Brain microvascular endothelial cell (primary cell): ENCODE data around the gene MYO18B.

Source experiments
- DNase-seq: peaks from one replicate; pipeline ENCODE4 v3.0.0-alpha.2; 2020
- H3K27ac ChIP-seq: fragments of 250-450 bp; sonication (Bioruptor Pico); 2 replicates; pipeline ENCODE4 v1.5.1; 2020; ENCODE audit warnings: mild to moderate bottlenecking, moderate library complexity
- H3K27me3 ChIP-seq: fragments of 250-450 bp; sonication (Bioruptor Pico); replicated peaks from 2 replicates; pipeline ENCODE4 v1.5.1; 2020; ENCODE audit warnings: mild to moderate bottlenecking
- H3K36me3 ChIP-seq: fragments of 250-450 bp; sonication (Bioruptor Pico); replicated peaks from 2 replicates; pipeline ENCODE4 v1.5.1; 2020; ENCODE audit warnings: mild to moderate bottlenecking
- H3K4me3 ChIP-seq: 2 replicates; pipeline ENCODE4 v1.5.1; 2011; ENCODE audit warnings: low read depth, mild to moderate bottlenecking, control low read depth, low read length, moderate library complexity
- CTCF ChIP-seq: IDR thresholded peaks from 2 replicates; pipeline ENCODE4 v1.5.1; 2011; ENCODE audit warnings: low read depth, mild to moderate bottlenecking, moderate library complexity, low read length, control low read depth, inconsistent platforms; ENCODE audit errors: missing control alignments
- in situ Hi-C: cut with HindIII; loops from 2 replicates; pipeline ENCODE4 v1.10.0; 2017; ENCODE audit warnings: low sequenced_read_pairs, low pct_ligation_motif_present

MYO18B gene

GRCh38 chr22:25896098-25896497, 154.1 kb downstream of the MYO18B start:
- DNase-seq: no peak
- in situ Hi-C loops: no loop called here
- Histone ChIP-seq H3K27me3 (no peaks in the 10 kb centered on the region), H3K27ac (no peak overlapping the region), H3K4me3 (no peak overlapping the region), H3K36me3 (no peaks in the 10 kb centered on the region)
- no peak for TF ChIP-seq CTCF

GRCh38 chr22:25896592-25896991, 154.6 kb downstream of the MYO18B start:
- no peaks in the 10 kb centered on the region for H3K27me3 ChIP-seq
- H3K27ac ChIP-seq: no peak overlapping the region
- TF ChIP-seq CTCF: no peak
- in situ Hi-C loops: no loop called here
- H3K36me3 ChIP-seq: no peaks in the 10 kb centered on the region
- H3K4me3 ChIP-seq: no peak overlapping the region
- no peak for DNase-seq

GRCh38 chr22:25898707-25899365, 156.8 kb downstream of the MYO18B start:
- Histone ChIP-seq H3K27ac (no peak overlapping the region), H3K36me3 (no peaks in the 10 kb centered on the region), H3K27me3 (no peaks in the 10 kb centered on the region), H3K4me3 (no peak overlapping the region)
- in situ Hi-C loops: no loop called here
- TF ChIP-seq CTCF: no peak
- no peak for DNase-seq

GRCh38 chr22:25899566-25899965, 157.6 kb downstream of the MYO18B start:
- H3K27me3 ChIP-seq: no peaks in the 10 kb centered on the region
- no peaks in the 10 kb centered on the region for H3K36me3 ChIP-seq
- no peak overlapping the region for H3K27ac ChIP-seq
- in situ Hi-C loops: no loop called here
- TF ChIP-seq CTCF: no peak
- no peak overlapping the region for H3K4me3 ChIP-seq
- no peak for DNase-seq

- no peaks in the 10 kb centered on the region for H3K27me3 ChIP-seq
- no peak overlapping the region for H3K27ac ChIP-seq
- in situ Hi-C loops: no loop called here
- H3K36me3 ChIP-seq: no peaks in the 10 kb centered on the region
- H3K4me3 ChIP-seq: no peak overlapping the region
- no peak for TF ChIP-seq CTCF
- DNase-seq: no peak
Observed at GRCh38 chr22:25900390-25900789, 158.4 kb downstream of the MYO18B start.

GRCh38 chr22:25900880-25901279, 158.9 kb downstream of the MYO18B start:
- TF ChIP-seq CTCF: no peak
- Histone ChIP-seq H3K27me3 (no peaks in the 10 kb centered on the region), H3K27ac (no peak overlapping the region), H3K4me3 (no peak overlapping the region), H3K36me3 (no peaks in the 10 kb centered on the region)
- in situ Hi-C loops: no loop called here
- no peak for DNase-seq
